ENCODE results near the gene FOXP1. TPM values are rescaled to one million over a fixed set of nuclear protein-coding genes. Genes with fewer than 3 reads are reported as not detected.

Gene FOXP1
- total RNA-seq, 1 donor from 2014 or later, result 107 TPM

- Histone ChIP-seq H3K27ac (ENCODE audit: low read depth, low read length) (no peak overlapping the region), H2AFZ (ENCODE audit: low read depth, low read length) (no peak overlapping the region), H3K4me1 (ENCODE audit: insufficient read depth, low read length) (peaks cover 13% of the 10 kb centered on the region), H3K36me3 (ENCODE audit: insufficient read depth, low read length) (peaks cover 61% of the 10 kb centered on the region), H3K4me2 (ENCODE audit: low read length) (no peak overlapping the region), H3K27me3 (ENCODE audit: insufficient read depth, low read length) (no peaks in the 10 kb centered on the region), H3K9me3 (ENCODE audit: insufficient read depth, low read depth, low read length) (no peaks in the 10 kb centered on the region), H3K79me2 (ENCODE audit: insufficient read depth, low read length) (peaks cover 94% of the 10 kb centered on the region), H3K9ac (ENCODE audit: low read length) (no peak overlapping the region), H3K4me3 (ENCODE audit: insufficient read depth, low read depth, low read length) (no peak overlapping the region), H4K20me1 (ENCODE audit: insufficient read depth, low read length) (peaks cover 52% of the 10 kb centered on the region)
- Mint-ChIP-seq H3K4me3 (ENCODE audit: unreplicated experiment) (no peak overlapping the region), H3K9me3 (ENCODE audit: unreplicated experiment) (no peaks in the 10 kb centered on the region), H3K36me3 (ENCODE audit: low read depth, unreplicated experiment) (peaks cover 11% of the 10 kb centered on the region), H3K4me1 (ENCODE audit: low read depth, unreplicated experiment) (peaks cover 11% of the 10 kb centered on the region), H3K27me3 (ENCODE audit: low read depth, unreplicated experiment) (no peaks in the 10 kb centered on the region), H3K27ac (ENCODE audit: unreplicated experiment) (no peak overlapping the region)
- DNase-seq (ENCODE audit: low read depth) (no peak), FAIRE-seq (no peak)
- TF ChIP-seq CTCF (IDR thresholded peaks at IDR 0.05; ENCODE audit: insufficient read depth, low read depth, low read length) (no peak), EZH2 (IDR thresholded peaks at IDR 0.05; ENCODE audit: insufficient read depth, low read length) (no peak)
Measured at GRCh38 chr3:71039332-71039731, 544.2 kb downstream of the FOXP1 start.

- Mint-ChIP-seq H3K27me3 (ENCODE audit: low read depth, unreplicated experiment) (no peaks in the 10 kb centered on the region), H3K27ac (ENCODE audit: unreplicated experiment) (peak overlapping the region; percentile 13), H3K36me3 (ENCODE audit: low read depth, unreplicated experiment) (peaks cover 10% of the 10 kb centered on the region), H3K9me3 (ENCODE audit: unreplicated experiment) (no peaks in the 10 kb centered on the region), H3K4me1 (ENCODE audit: low read depth, unreplicated experiment) (peaks cover 11% of the 10 kb centered on the region), H3K4me3 (ENCODE audit: unreplicated experiment) (no peak overlapping the region)
- H3K27me3 ChIP-seq (ENCODE audit: insufficient read depth, low read length), result no peaks in the 10 kb centered on the region
- peaks cover 13% of the 10 kb centered on the region for H3K4me1 ChIP-seq (ENCODE audit: insufficient read depth, low read length)
- H3K36me3 ChIP-seq (ENCODE audit: insufficient read depth, low read length), result peaks cover 56% of the 10 kb centered on the region
- H3K4me3 ChIP-seq (ENCODE audit: insufficient read depth, low read depth, low read length), result no peak overlapping the region
- DNase-seq (ENCODE audit: low read depth), result no peak
- no peak overlapping the region for H3K27ac ChIP-seq (ENCODE audit: low read depth, low read length)
- H2AFZ ChIP-seq (ENCODE audit: low read depth, low read length), result no peak overlapping the region
- peaks cover 60% of the 10 kb centered on the region for H4K20me1 ChIP-seq (ENCODE audit: insufficient read depth, low read length)
- TF ChIP-seq EZH2 (IDR thresholded peaks at IDR 0.05; ENCODE audit: insufficient read depth, low read length) (no peak), CTCF (IDR thresholded peaks at IDR 0.05; ENCODE audit: insufficient read depth, low read depth, low read length) (no peak)
- no peak overlapping the region for H3K9ac ChIP-seq (ENCODE audit: low read length)
- FAIRE-seq, result no peak
- H3K79me2 ChIP-seq (ENCODE audit: insufficient read depth, low read length), result peaks cover 94% of the 10 kb centered on the region
- H3K9me3 ChIP-seq (ENCODE audit: insufficient read depth, low read depth, low read length), result no peaks in the 10 kb centered on the region
- H3K4me2 ChIP-seq (ENCODE audit: low read length), result no peak overlapping the region
Measured at GRCh38 chr3:71037775-71038174, 545.8 kb downstream of the FOXP1 start.

- Mint-ChIP-seq H3K27me3 (ENCODE audit: low read depth, unreplicated experiment) (no peaks in the 10 kb centered on the region), H3K4me3 (ENCODE audit: unreplicated experiment) (no peak overlapping the region), H3K36me3 (ENCODE audit: low read depth, unreplicated experiment) (peaks cover 15% of the 10 kb centered on the region), H3K27ac (ENCODE audit: unreplicated experiment) (no peak overlapping the region), H3K9me3 (ENCODE audit: unreplicated experiment) (no peaks in the 10 kb centered on the region), H3K4me1 (ENCODE audit: low read depth, unreplicated experiment) (peaks cover 9% of the 10 kb centered on the region)
- Histone ChIP-seq H3K27me3 (ENCODE audit: insufficient read depth, low read length) (no peaks in the 10 kb centered on the region), H3K4me1 (ENCODE audit: insufficient read depth, low read length) (peaks cover 13% of the 10 kb centered on the region), H2AFZ (ENCODE audit: low read depth, low read length) (no peak overlapping the region), H3K9ac (ENCODE audit: low read length) (no peak overlapping the region), H3K9me3 (ENCODE audit: insufficient read depth, low read depth, low read length) (no peaks in the 10 kb centered on the region), H3K79me2 (ENCODE audit: insufficient read depth, low read length) (peaks cover 96% of the 10 kb centered on the region), H3K36me3 (ENCODE audit: insufficient read depth, low read length) (peaks cover 45% of the 10 kb centered on the region), H3K4me3 (ENCODE audit: insufficient read depth, low read depth, low read length) (no peak overlapping the region), H3K4me2 (ENCODE audit: low read length) (peak overlapping the region; percentile 41), H3K27ac (ENCODE audit: low read depth, low read length) (peak overlapping the region; percentile 23), H4K20me1 (ENCODE audit: insufficient read depth, low read length) (peaks cover 73% of the 10 kb centered on the region)
- no peak for DNase-seq (ENCODE audit: low read depth)
- no peak for TF ChIP-seq CTCF (IDR thresholded peaks at IDR 0.05; ENCODE audit: insufficient read depth, low read depth, low read length)
- no peak for TF ChIP-seq EZH2 (IDR thresholded peaks at IDR 0.05; ENCODE audit: insufficient read depth, low read length)
- peak; percentile 9 for FAIRE-seq
Measured at GRCh38 chr3:71035886-71036285, 547.6 kb downstream of the FOXP1 start.

Data from astrocyte (in vitro differentiated cells and primary cell).